HEK293T (cell line): ENCODE results near the gene HTR1D.

Experiments used
- ARNT ChIP-seq: fragments of 450-650 bp; IDR thresholded peaks from 2 replicates; pipeline ENCODE4 v1.6.1; 2017; ENCODE audit warnings: mild to moderate bottlenecking
- BHLHE40 ChIP-seq: fragments of 450-650 bp; IDR thresholded peaks from 2 replicates; pipeline ENCODE4 v1.6.1; 2016; ENCODE audit warnings: mild to moderate bottlenecking, moderate library complexity, borderline replicate concordance
- CTBP1 ChIP-seq: fragments of 450-650 bp; IDR thresholded peaks from 2 replicates; pipeline ENCODE4 v1.6.1; 2016; ENCODE audit warnings: borderline replicate concordance
- FOXK2 ChIP-seq: fragments of 450-650 bp; IDR thresholded peaks from 2 replicates; pipeline ENCODE4 v1.6.1; 2016; ENCODE audit warnings: mild to moderate bottlenecking
- FOXM1 ChIP-seq: fragments of 450-650 bp; IDR thresholded peaks from 2 replicates; pipeline ENCODE4 v1.6.1; 2017; ENCODE audit warnings: mild to moderate bottlenecking, borderline replicate concordance
- L3MBTL2 ChIP-seq: fragments of 450-650 bp; conservative IDR thresholded peaks from 2 replicates; pipeline ENCODE4 v1.6.1; 2016; ENCODE audit warnings: mild to moderate bottlenecking
- SP1 ChIP-seq: fragments of 450-650 bp; IDR thresholded peaks from 2 replicates; pipeline ENCODE4 v1.6.1; 2017
- SUZ12 ChIP-seq: fragments of 450-650 bp; IDR thresholded peaks from 2 replicates; pipeline ENCODE4 v1.6.1; 2016; ENCODE audit warnings: mild to moderate bottlenecking
- TF ChIP-seq, protein P1 (sequence below): fragments of 450-650 bp; IDR thresholded peaks from 2 replicates; pipeline ENCODE4 v1.6.1; 2016

- no peak for TF ChIP-seq FOXM1
- no peak for TF ChIP-seq L3MBTL2
- TF ChIP-seq ARNT: no peak
- TF ChIP-seq, protein P1, sequence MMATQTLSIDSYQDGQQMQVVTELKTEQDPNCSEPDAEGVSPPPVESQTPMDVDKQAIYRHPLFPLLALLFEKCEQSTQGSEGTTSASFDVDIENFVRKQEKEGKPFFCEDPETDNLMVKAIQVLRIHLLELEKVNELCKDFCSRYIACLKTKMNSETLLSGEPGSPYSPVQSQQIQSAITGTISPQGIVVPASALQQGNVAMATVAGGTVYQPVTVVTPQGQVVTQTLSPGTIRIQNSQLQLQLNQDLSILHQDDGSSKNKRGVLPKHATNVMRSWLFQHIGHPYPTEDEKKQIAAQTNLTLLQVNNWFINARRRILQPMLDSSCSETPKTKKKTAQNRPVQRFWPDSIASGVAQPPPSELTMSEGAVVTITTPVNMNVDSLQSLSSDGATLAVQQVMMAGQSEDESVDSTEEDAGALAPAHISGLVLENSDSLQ: no peak
- no peak for TF ChIP-seq FOXK2
- TF ChIP-seq BHLHE40: no peak
- no peak for TF ChIP-seq CTBP1
- TF ChIP-seq SP1: no peak
- TF ChIP-seq SUZ12: no peak
Observed at GRCh38 chr1:23217421-23218115, at the start of gene HTR1D.
